Left colon (tissue), 2 donors: ENCODE measurements around the gene RBM34. TPM values are rescaled to one million over a fixed set of nuclear protein-coding genes. Genes with fewer than 3 reads are reported as not detected.

ENCODE experiments used
- ATAC-seq: fragments of 200-7000 bp; cut with Tn5 transposase; one replicate; pipeline ENCODE4 v1.9.1; 2020; ENCODE audit warnings: mild to moderate bottlenecking, moderate library complexity
- DNase-seq, 2 donors: peaks; one replicate each; pipeline ENCODE4 v3.0.0-alpha.2; 2020
- intact Hi-C, 2 donors: fragments of 100-400 bp; cut with DNase I in 1 of 2; cut with micrococcal nuclease in 1 of 2; formaldehyde crosslinking; loops; one replicate each; pipeline versions ENCODE4 v1.11.2 to v1.14.0; 2022; cut with DNase I, micrococcal nuclease
- total RNA-seq, 2 donors: library from RNA; stranded (reverse); fragmentation: NEBNext Ultra II Directional; extraction: Animal tissue kit (Norgen Biotek cat#: 25700); gene quantifications; one replicate each; pipeline ENCODE4 v1.2.1, GENCODE V29; 2021
- donor health status: DM: no; HTN: no; CAD: no.
- donor health status: DM: yes; HTN: yes; CAD: no.

Gene RBM34
- total RNA-seq, 2 donors from 2014 or later: 50.8 to 58.7 TPM

DNA sequence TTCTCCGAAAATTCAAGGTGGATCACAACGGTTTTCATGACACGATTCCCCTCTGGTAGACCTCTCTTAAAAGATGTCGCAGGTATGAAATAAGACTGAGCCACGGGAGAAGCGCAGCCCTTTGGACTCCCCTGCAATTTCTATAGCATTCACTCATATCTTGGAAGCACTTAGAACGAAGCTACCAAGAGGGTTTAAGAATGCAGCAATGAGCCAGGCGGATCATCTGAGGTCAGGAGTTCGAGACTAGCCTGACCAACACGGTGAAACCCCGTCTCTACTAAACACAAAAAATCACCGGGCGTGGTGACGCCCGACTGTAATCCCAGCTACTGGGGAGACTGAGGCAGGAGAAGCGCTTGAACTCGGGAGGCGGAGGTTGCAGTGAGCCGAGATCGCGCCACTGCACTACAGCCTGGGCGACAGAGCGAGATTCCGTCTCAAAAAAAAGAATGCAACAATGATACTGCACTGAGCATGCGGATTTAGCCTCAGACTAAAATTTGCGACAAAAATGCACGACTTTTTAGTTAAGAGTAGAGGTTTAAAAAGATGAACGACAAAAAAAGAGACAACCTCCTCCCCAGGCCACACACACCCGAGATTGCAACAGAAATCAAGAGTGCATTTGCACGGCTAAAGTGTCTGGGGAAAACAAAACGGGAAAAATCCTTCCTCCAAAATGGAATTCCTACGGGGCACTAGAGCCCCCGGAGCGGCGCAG, 33.2 kb downstream of the RBM34 start:
- peak; percentile 24 for ATAC-seq
- intact Hi-C loops: no loop called here
- no peak for DNase-seq

DNA sequence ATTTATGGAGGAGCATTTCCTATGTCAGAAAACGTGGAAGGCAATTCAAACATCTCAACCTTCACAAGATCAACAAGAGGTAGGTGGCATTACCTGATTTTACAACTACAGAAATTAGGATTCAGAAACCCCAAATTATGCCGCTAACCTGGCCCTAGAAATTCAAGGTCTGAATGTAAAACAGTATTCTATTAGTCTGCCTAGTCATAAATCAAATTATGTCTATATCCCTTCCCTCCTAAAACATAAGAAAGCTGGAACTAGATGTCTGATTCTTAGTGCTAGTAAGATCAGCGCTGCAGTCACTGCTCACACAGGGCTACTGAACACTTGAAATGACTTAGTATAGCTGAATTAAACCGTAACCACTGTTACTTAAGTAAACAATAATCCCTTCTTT, 33.8 kb downstream of the RBM34 start:
- DNase-seq (no peak), ATAC-seq (no peak)
- intact Hi-C loops: no loop called here

DNA sequence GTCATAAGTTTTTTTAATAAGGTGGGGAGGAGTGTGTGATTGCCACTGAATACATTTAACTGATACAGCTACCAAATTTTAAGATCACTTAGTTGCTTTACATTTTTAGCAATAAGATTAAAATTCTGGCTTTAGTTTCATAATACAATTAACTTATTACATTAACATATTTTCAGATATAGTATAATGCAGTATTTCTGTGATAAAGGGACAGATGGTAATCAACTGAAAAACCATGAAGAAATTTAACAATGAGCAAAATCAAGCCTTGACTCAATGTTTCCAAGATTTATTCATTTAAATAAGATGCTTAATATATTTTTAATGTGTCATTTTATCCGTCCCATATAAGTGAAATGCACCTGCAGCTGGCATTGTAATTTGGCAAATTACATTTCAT, 36.4 kb downstream of the RBM34 start:
- DNase-seq (no peak), ATAC-seq (no peak)
- intact Hi-C loops: no loop called here

DNA sequence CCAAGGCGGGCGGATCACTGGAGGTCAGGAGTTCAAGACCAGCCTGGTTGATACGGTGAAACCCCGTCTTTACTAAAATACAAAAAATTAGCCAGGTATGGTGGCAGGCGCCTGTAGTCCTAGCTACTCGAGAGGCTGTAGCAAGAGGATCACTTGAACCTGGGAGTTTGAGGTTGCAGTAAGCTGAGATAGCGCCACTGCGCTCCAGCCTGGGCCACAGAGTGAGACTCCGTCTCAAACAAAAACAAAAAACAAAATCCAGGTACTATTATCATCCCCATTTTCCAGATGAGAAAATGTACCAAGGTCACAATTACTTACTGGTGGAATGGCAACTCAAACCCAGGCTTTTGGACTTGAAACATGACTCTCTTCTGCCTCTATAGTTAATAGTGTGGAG, 36.9 kb downstream of the RBM34 start:
- intact Hi-C loops: no loop called here
- DNase-seq (no peak), ATAC-seq (no peak)

DNA sequence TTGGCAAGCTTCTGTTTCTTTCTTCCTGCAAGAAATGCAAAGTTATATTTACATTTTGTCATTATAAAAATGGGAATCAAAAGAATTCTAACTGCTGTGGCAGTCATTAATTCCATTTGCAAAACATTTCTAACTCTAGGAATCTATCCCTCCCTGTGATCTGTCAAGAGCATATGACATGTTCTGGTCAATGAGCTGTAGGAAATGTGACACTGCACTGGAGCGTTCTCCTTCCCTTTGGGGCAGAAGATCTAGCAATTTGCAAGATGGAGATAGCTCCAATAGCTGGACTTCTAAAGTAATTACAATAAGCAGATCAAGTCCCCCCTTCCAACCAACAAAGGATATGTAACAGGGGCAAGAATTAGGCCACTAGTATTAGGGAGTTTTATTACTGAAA, 38.7 kb downstream of the RBM34 start:
- ATAC-seq: no peak
- intact Hi-C loops: no loop called here
- DNase-seq: no peak

DNA sequence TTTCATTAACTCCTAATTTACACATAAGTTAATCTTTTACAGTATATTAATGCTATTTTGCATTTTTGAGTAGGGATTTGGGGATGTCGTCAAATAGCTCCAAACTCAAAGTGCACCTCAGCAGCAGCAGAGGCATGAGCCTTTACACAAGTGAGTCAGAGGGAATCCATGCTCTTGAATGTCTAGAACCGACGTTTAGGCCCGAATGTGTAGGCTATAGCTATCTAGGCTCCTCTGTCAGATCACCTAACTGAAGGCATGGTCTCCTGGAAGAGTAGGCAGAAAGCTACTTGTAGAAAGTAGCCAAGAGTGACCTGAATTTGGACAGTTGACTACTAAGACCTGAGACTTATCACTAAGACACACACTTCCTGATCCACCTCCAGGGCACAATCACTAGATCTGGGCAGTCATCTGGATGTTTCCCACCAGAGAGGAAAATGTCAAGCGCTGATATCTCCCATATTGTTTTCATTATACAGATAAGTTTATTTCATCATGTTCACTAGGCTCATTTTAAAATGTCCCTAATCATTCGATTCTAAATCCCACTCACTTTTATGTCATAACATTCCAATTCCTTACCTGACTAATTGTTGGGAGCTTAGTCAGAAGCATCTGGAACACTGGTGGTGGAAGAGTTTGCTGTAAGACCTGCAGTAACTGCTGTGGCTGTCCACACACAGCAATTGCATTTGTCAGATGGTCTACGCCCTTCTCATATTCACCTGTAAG, 47.7 kb downstream of the RBM34 start:
- DNase-seq (no peak), ATAC-seq (no peak)
- intact Hi-C loops: no loop called here

DNA sequence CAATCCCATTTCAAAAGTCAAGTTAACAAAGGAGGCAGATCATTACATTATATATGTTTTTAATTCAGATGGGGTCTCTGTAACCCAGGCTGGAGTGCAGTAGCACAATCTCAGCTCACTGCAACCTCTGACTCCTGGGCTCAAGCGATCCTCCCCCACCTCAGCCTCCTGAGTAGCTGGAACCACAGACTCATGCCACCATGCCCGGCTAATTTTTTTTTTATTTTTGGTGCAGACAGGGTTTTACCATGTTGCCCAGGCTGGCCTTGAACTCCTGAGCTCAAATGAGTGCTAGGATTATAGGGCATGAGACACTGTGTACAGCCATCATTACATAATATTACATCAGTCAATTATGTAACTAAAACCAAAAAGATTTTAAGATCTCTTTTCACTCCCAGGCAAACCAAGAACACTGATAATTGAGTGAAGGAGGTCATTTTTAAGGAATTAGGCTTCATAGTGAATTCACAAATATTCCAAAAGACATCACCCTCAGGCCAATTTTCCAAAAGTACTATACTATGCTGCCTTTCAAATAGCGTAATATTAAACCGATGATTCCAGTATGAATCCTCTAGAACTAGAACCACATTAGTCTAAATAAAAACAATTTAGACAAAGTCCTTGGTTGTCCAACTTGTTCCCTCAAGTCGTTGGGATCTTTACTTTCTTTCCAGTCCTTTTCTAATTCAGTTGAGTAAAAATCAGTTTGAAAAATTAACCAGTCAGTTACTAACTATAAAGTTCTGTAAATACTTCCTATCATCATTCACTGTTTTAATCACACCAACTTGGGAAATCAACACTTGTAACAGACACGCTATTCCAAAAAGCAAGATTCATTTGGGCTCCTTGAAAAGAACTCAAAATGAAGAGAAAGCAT, 48.5 kb downstream of the RBM34 start:
- intact Hi-C loops: no loop called here
- ATAC-seq: no peak
- no peak for DNase-seq

DNA sequence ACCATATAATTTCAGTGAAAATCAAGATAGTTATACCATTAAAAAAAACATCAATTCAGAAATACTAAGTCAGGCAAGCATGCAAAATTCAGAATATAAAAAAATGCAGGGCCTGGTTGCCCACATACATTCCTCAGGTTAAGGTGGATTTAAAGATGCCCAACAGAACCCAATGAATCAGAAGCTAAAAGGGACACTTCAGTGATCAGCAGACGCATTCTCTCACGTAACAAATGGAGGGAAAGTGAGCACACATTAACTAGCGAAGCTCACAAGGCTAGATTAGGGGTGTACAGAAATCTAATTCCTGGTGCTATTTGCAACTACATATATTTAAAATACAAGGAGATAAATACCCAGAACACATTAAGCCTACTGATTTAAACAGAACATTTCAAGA, 49.9 kb downstream of the RBM34 start:
- intact Hi-C loops: no loop called here
- DNase-seq (no peak), ATAC-seq (no peak)

DNA sequence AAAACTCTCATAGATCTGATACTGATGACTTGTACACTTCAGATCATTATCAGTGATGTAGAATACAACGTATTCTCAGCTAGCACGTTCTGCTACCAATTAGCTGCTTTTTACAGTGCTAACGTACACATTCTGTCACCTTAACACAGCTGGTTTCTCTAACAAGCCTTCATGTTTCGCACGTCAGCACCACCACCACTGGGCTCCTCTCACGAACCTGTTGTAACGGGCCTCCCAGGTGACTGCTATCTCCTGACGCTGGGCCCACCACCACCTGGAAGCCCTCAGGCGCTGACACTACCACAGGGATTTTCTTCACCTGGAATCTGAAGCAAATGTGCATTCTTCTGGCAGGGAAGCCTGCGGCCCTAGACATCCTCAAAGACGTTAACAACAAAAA, 52.2 kb downstream of the RBM34 start:
- no peak for DNase-seq
- intact Hi-C loops: loop anchor here in 1 of 2 donors (10.0 kb wide), 1 partner anchor 306 kb away; no protein-coding TSS in a partner anchor
- ATAC-seq: no peak

DNA sequence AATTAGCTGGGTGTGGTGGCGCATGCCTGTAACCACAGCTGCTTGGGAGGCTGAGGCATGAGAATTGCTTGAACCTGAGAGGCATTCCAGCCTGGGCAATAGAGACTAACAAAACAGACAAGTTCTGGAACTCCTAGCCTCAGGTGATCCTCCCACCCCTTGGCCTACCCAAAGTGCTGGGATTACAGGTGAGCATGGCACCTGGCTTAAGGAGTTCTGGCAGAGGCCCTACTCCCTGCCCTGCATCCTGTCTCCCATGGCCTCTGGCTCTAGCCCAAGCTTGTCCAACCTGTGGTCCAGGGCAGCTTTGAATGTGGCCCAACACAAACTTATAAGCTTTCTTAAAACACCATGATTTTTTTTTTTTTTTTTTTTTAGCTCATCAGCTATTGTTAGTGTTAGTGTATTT, 52.9 kb downstream of the RBM34 start:
- intact Hi-C loops: loop anchor here in 1 of 2 donors (10.0 kb wide), 1 partner anchor 307 kb away; no protein-coding TSS in a partner anchor
- ATAC-seq: no peak
- DNase-seq: no peak

DNA sequence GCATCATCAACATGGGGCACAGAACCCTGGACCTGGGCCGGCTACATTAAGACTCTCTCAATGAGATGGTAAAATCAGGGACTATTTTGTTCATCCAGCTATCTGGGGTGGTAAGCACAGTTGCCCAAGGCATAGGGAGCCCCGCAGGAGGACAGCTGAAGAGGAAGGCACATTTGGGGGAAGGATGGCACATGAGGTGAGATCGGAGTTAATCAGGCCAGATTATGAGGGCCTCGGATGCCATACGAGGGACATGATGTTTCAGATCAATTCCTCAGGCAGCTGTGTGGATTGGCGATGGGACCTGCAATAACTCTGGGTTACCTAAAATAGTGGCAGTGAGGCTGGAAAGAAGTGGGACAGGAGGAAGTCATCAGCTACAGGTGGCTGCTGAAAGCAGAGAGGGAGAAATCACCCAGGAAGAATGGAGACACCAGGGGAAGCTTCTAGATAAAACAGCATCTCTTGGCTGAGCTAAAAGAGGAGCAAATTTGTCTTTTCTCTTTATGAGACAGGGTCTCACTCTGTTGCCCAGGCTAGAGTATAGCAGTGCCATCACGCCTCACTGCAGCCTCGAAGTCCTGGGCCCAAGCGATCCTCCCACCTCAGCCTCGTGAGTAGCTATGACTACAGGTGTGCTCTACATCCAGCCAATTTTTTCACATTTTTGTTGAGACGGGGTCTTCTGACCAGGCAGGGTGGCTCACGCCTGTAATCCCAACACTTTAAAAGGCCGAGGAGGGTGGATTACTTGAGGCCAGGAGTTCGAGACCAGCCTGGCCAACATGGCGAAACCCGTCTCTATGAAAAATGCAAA, 53.5 kb downstream of the RBM34 start:
- intact Hi-C loops: loop anchor here in 1 of 2 donors (10.0 kb wide), 1 partner anchor 307 kb away; no protein-coding TSS in a partner anchor
- ATAC-seq (no peak), DNase-seq (no peak)

DNA sequence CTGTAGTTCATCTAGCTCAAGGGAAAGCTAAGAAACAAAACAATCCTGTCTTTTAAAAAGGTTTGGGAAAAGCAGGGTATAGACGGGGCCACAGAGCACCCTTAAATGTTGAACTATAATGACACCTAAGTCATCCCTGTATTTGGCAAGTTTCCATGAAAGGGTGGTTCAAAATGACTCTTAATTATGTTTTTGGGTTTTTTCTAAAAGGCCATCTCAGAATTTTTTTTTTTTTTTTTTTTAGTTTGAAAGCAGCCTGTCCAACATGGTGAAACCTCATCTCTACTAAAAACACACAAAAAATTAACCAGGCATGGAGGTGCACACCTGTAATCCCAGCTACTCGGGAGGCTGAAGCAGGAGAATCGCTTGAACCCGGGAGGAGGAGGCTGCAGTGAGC, 54.6 kb downstream of the RBM34 start:
- DNase-seq: no peak
- ATAC-seq: no peak
- intact Hi-C loops: loop anchor here in 1 of 2 donors (10.0 kb wide), 1 partner anchor 308 kb away; no protein-coding TSS in a partner anchor

DNA sequence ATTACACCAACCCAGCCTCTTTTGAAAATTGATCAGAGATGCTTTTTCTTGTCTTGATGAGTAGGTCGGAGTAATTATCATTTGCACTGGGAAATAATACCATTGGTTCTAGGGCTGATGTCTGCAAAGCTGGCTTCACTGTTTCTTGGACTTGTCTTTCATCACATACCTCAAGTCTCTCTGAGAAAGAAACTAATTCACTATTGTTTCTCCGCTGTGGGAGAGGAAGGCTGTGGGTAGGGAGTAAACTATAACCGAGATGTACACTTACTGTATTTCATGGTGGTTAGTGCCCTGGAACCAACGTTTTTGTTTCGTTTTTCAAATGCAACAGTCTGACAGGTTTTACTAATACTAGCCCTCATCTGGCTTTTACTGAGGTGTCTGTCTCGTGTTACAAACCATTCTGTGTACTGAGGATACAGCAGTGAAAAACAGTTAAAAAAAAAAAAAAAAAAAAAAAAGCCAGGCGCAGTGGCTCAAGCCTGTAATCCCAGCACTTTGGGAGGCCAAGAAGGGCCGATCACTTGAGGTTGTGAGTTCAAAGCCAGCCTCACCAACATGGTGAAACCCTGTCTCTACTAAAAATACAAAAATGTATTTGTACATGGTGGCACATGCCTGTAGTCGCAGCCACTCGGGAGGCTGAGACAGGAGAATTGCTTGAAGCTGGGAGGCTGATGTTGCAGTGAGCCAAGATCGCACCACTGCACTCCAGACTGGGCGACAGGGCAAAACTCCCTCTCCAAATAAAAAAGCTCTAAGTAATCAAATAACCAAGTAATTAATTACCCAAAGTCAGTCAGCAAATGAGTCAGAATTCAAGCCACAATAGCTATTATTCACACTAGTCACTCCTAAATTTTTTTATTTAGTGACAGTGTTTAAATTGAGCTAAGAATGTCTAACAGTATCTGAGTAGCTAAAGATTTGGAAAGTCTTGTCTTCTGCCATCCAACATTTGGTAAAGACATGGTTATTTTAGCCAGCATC, 55.7 kb downstream of the RBM34 start:
- DNase-seq (no peak), ATAC-seq (no peak)
- intact Hi-C loops: loop anchor here in 1 of 2 donors (10.0 kb wide), 1 partner anchor 309 kb away; no protein-coding TSS in a partner anchor

DNA sequence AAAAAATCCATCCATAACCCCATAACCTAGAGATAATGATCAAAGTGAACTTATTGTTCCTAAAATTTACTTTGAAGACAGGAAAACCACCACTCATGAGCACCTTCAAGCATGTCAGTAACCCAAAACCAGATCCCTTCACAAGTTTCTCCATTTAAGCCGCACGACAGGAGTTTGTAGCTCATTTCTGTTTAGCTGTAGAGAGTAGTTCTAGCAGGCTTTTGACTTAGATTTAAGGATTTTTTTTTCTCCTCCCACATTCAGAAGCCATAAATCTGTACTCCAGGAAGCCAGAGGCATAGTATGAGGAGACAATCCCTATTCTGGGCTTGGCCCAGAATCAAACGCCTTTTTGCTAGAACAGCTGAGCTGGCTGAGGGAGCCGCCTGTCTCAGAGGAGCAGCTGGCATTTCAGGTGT, 58.0 kb downstream of the RBM34 start:
- ATAC-seq: peak; percentile 79
- peak; percentile 53 to 70 for DNase-seq
- intact Hi-C loops: loop anchor here in 1 of 2 donors (10.0 kb wide), 1 partner anchor 312 kb away; no protein-coding TSS in a partner anchor

DNA sequence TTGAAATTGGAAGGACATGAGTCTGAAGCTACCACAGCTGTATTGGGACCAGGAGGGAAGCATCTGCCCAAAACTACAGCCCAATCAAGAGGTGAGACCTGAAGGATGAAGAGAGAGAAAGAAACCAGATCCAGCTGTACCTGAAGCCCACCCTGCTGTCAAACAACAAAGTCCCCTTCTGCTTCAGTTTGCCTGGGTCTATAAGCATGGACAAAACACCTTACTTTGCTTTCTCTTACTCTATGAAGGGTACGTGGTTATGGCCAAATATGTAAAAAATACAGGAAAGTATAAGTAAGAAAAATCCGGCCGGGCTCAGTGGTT, 58.8 kb downstream of the RBM34 start:
- no peak for DNase-seq
- intact Hi-C loops: loop anchor here in 1 of 2 donors (10.0 kb wide), 1 partner anchor 313 kb away; no protein-coding TSS in a partner anchor
- ATAC-seq: no peak

DNA sequence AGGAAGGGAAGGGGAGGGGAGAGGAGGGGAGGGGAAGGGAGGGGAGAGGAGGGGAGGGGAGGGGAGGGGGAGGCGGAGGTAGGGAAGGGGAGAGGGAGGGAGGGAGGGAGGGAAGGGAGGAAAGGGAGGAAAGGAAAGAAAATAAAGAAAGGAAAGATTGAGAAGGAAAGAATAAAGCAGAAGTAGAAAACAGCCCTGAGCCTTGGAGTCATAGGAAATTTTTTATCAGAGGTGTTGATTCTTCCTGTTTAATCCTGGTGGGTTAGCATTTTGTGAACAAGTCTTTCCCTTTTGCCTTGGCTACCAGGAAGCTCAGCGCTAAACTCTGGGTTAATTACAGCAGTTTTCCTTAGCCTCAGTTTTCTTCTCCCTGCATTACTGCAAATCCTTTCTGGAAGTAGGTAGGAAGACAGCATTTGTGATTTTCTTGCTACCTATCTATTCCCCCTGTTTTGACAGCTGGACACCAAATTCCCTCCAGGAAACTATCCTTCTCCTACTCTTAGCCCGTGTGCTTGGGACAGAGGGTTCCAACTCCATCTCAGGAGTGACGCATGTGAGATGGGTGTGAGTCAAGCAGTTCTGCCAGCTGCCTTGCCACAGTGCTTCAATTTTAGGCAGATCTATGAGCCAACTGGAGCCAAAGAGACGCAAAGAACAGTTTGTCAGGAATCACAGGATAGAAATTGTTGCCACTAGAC, 59.3 kb downstream of the RBM34 start:
- intact Hi-C loops: loop anchor here in 1 of 2 donors (10.0 kb wide), 1 partner anchor 313 kb away; no protein-coding TSS in a partner anchor
- ATAC-seq: no peak
- no peak for DNase-seq
